CD4-positive, alpha-beta T cell treated with Interleukin-21 for 1 hour (primary cell): ENCODE results near the gene EYS.
"Not testable (repeated sequence)": the region's sequence is repeated elsewhere in the genome, so short reads cannot be mapped to it uniquely, and the experiment has no call there.

Source experiments
- DNase-seq: peaks from one replicate; pipeline ENCODE4 v3.0.0-alpha.2; 2020

EYS gene

DNA sequence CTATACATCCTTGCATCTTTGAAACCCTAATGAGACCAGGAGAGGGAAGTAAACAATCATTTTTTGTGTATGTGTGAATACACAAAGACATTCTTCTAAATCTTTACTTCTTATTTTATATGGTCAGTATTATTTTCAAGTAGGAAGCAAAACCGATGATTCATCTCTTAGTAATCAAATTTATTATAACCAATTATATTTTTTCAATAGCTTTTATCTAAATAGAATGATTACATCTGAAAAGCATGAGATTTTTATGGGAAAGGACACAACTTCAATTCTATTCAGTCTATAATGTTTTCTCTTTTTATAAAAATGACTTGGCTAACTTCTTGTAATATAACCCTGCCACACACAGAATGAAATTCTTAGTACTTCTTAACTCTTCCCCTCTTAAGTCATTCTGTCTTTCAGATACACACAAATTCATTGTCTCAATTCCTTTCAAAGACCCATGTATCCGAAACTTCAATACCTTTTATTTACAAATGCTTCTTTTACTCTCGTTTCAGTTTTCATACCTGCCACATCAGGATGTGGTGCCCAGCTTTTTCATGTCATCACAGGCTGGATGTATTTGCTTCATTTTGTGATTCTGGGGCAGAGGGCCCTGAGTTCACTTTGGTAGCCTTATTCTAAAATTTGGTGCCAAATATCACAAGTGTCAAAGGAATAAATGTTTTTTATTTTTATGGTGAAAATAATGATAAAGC, 1844.4 kb downstream of the EYS start:
- no peak for DNase-seq

DNA sequence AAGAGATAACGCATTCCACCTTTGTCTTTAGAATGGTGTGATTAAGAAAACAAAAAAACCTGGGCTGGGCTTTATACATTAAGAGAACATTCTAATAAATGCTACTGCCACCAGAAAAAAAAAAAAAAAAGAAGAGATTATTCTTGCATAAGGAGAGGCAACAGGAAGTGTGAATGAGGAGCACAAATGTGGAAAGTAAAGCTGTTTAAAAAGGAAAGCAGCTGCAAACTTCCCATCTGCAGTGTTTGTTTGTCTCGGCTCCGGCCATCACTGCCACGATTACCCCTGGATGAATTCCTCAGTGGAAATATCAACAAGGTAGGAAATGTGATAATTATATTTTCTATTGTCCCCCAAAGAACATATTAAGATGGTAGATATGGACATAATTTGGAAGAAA, 1847.5 kb downstream of the EYS start:
- no peak for DNase-seq

DNA sequence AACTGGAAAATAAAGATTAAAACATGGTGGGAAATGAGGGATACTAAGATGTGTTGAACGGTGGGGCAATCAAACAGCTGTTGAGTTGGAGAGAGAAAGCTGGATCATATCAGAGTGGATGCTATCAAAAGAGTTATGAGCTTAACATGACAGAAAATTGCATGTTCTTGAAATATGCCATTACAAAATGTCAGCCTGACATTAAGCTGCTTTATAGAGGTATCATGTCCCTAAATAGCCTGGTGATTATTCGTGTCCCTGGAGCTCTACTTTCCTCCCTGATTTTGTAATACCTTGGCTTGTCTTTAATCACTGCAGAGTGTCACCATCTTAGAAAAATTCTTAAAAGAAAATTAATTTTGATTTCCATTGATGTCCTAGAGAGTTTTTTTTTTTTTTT, 1848.3 kb downstream of the EYS start:
- DNase-seq: no peak

DNA sequence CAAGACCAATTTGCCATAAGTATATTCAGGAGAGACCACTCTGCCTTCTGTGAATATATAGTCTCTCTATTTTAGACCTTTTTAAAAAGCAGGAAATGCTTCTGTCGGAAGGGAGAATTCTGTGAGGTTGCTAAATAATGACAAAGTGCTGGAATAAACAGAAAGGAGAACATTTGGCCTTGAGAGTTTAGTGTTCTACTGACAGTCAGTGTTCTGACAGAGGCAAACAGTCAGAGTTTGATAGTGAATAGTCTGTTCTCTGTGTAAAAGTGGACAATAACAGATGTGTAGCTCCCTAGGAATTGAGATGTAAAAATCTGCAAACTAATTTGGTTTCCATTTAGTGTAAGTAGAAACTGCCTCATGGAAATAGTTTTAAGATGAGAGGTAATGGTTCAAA, 1850.8 kb downstream of the EYS start:
- DNase-seq: no peak

DNA sequence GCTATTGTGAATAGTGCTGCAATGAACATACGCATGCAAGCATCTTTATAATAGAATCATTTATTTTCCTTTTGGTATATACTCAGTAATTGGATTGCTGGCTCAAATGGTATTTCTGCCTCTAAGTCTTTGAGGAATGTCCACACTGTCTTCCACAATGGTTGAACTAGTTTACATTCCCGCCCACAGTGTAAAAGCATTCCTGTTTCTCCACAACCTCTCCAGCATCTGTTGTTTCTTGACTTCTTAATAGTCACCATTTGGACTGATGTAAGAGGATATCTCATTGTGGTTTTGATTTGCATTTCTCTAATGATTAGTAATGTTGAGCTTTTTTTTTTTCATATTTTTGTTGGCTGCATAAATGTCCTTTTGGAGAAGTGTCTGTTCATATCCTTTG, 1862.7 kb downstream of the EYS start:
- DNase-seq: no peak

DNA sequence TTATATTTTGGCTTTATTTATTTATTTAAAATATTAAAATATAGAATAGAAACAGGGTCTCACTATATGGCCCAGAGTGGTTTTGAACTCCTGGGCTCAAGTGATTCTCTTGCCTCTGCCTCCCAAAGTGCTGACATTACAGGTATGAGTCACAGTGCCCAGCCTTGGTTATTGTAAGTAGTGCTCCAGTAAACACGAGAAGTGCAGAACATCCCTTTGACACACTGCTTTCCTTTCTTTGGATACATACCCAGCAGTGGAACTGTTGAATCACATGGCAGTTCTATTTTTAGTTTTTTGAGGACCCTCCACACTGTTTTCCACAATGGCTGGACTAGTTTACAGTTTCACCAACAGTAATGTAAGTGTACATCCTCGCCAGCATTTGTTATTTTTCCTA, 1867.5 kb downstream of the EYS start:
- DNase-seq: no peak

DNA sequence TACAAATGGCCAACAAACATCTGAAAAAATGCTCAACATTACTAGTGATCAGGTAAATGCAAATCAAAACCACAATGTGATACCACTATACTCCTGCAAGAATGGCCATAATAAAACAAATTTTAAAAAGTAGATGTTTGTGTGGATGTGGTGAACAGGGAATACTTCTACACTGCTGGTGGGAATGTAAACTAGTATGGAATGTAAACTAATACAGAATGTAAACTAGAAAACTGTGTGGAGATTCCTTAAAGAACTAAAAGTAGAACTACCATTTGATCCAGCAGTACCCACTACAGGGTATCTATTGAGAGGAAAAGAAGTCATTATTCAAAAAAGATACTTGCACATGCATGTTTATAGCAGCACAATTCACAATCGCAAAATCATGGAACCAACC, 1878.3 kb downstream of the EYS start:
- not testable (repeated sequence) for DNase-seq

DNA sequence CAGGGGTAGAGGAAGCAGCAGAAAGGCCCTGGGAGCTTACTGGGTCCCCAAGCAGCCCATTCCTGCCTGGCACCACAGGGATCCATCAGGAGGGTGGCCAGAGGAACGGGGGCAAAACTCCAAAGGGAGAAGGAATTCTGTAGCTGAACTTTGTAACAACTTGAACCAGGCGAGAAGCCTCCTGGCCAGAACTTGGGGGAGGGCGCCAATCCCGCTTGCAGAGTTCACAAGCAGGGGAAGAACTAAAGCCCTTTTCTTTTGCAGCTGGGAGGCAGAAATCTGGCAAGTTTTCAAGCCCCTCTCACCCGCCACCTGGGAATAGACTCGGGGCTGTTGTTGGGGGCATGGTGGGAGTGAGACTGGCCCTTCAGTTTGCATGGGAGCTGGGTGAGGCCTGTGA, 1882.3 kb downstream of the EYS start:
- no peak for DNase-seq

DNA sequence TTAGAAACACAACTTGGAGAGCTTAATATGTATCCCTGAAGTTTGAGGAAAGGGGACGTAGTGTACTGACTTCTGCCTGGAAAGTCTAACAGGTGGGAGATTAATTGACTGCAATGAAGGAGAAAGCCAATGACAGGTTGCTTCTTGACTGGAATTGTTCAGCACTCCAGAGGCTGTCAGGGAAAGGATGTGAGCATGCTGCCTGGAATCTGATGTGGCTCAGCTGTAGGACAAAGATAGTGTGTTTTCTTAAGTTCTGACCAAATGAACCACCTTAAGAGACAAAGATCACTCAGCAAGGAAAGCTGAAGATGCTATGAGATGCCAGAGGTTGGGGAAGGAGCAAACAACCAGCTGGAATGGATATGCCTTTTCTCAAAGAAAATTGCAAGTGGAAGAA, 1885.6 kb downstream of the EYS start:
- DNase-seq: no peak

DNA sequence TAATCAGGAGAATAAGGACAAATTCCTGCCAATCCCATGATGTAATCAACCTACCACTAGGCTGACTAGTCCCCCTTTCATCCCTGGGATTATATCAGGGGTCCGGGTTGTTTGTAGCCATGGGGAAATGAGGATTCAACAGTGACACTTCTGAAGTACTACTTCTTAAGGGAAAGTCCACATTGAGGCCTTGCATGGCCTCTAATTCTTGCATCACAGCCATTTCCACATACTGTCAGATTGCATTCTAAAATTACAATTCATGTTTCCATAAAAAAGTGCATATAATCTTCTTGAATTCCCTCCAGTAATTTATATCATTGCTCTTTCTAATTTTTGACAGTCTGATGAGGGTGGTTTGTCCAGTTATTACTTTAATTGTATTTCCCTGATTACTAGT, 1887.2 kb downstream of the EYS start:
- DNase-seq: no peak

DNA sequence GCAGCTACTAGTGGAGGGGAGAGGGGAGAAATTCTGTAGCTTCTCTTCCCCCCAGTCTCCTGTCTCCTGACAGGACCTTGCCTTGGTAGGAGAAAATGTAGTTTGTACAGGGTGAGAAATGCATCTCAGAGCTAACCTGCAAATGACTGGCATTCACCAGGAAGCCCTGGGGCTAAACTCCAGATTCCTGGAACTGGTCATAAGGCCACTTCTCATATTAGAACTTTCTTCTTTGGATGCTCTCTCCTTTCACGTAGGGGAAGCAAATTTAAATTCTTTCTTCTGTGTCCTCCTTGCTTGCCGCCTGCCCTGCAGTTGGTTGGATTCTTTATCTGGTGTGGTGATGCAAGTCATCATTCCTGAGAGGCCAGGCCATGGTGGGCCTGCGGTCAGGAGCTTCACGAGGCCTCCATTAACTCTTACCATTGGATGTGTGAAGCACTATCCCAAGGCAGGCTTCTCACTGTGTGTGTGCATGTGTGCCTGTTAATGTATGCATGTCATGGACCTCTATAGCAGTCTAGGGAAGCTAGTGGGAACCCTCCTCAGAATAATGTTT, 1889.5 kb downstream of the EYS start:
- DNase-seq: no peak

DNA sequence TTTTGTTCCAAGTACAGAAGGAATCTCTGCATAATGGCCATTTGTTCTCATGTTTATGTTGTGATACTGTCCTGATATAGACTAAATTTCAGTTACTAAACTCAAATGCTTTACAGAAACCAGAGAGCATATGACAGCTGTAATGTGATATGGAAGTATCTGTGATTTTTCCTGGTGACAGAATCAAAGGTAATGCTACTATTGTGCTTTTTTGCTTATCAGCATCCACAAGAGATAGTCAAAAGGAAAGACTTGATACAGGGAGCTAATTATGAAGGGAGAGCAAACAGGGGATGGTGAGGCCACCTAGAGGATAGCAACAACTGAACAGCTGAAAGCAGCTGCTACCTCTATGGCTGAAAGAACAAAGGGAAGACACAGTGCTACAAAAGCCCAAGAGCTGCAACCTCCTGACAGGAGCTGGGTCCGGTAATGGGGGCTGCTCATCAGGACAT, 1890.0 kb downstream of the EYS start:
- DNase-seq: no peak

DNA sequence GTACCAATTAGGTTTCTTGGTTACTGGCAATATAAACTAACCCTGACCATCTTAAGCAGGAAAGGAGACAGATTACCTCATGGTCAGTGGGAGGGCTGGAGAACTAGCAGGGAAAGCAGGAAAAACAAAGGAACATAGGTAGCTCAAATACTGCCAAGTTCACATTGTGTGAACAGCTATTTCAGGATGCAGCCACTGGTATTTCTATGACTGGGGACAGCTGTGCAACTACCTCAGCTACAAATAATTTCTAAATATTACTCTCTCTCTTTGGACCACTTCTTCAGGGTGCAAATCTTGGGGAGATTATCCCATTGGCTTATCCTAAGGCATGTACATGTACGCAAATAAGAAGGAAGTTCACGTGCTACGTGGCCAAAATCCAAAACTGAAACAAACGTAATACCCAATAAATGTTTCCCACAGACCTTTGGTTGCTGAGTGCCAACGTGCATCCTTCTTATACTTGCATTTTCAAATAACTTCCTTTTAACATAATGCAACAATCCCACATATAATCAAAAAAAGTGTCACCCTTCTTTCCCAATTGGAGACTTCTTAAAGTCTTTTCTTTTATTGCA, 1890.5 kb downstream of the EYS start:
- DNase-seq: no peak

DNA sequence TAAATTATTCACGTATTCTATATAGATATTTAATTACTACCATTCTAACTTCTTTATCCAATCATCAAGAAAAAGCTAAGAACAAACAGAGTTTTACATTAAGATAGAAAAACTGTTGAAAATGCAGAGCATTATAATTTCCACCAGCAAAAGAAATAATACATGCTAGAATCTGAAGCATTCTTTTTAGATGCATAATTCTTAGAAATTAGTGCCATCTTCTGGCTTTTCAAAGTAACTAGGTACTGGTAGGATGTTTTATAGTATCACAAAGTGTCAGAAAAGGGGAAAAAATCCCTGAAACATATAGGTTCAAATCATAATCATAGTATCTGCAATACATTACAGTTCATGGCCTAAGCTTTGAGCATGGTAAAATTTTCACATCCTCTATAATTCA, 1892.6 kb downstream of the EYS start:
- DNase-seq: no peak

DNA sequence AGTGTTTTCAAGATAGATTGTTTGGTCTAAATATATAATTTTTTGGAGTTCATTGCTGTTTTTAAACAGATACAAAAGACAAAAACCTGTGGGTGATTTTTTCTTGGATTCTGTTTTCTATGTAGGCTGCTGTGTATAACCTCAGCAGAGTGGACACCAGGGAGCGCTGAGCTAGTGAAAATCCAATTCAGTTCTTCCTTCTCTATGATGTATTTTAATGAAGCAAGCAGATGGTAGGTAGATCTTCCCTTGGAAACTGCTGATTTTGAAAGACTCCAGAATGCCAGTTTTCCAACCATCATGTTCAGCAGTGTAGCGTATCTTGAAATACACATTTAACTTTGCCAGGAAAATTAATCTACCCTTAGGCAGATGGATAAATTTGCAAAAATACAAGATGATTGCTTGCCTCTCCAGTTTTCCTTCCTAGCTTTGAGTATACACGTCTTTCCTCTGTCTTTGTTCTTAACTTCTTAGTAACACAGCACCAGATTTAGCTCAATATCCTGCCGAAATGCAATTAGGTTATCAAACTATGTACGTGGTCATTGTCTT, 1893.4 kb downstream of the EYS start:
- no peak for DNase-seq

DNA sequence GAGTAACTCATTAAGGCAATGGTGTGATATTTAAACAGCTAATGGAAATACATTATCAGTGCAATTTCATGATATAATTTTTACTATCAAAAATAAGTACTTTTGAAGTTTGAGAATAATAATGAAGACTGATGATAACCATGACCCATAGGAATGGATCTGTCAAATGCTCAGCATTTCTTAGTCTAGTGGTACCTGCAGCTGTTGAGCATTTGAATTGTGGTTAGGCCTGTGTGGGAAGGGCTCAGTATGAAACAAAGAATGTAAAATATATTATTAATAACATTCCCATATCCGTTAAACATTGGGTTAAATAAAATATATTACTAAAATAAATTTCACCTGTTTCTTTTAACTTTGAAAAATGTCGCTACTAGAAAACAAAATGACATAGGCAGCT, 1898.5 kb downstream of the EYS start:
- DNase-seq: no peak

DNA sequence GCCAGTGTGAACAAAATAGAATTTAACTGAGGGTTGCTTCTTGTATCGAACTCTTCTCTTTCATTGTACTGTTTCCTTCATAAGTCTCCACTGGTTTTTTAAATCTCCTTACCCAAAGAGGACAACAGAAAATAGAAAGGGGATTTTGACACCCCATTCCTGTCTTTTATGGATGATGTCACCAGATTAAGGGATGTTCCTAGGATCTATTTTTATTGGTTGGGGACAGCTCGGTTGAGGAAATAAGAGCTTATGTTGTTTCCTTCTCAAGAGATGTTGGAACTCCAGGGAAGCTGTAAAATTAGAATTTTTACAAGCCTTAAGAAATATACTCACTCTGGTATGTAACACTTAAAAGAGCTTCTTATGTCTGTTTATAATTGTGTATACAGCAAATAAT, 1900.0 kb downstream of the EYS start:
- DNase-seq: no peak

DNA sequence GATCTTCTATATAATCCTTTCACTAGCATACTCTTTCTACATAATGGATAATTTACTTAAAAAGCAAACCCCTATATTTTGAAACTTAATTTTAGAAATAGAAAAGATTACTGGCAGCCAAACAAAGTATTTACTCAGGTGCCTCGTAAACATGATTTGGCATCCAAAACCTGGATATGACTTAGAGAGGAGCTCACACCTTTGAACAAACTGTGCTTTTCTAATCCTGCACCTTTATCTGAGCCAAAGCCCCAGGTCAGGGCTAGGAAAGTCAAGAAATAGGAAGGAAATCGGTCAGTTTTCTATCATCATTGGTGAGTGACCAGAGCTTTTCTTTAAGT, 1900.5 kb downstream of the EYS start:
- DNase-seq: no peak

DNA sequence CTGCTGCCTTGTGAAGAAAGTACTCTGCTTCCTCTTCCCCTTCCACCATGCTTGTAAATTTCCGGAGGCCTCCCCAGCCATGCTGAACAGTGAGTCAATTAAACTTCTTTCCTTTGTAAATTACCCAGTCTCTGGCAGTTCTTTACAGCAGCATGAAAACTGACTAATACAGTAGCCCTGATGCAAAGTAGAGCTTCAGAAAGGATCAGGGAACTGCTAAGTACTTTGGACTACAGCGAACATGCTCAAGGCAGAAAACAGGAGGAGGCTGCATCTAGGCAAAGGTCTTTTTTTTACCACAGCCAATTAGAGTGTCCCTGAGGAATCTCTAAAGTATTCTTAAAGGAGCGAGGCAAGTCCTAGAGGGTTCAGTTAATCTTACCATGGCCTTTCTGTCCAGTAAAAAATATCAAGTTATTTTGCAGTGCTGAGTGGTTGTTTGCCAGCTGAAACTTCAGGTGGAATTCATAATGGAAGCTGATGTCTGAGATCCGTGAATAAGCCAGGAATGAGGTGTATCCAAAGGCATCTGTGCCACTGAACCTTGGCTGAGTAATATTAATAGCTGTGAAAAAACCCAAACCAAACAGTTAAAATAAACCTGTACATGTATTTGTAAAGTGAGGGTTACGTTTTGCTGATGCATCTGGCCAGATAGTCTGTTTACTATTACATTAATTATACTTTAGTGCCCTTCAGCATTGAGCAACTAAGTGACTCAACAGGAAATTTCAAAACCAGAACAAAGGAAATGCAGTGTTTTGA, 1901.0 kb downstream of the EYS start:
- DNase-seq: no peak

DNA sequence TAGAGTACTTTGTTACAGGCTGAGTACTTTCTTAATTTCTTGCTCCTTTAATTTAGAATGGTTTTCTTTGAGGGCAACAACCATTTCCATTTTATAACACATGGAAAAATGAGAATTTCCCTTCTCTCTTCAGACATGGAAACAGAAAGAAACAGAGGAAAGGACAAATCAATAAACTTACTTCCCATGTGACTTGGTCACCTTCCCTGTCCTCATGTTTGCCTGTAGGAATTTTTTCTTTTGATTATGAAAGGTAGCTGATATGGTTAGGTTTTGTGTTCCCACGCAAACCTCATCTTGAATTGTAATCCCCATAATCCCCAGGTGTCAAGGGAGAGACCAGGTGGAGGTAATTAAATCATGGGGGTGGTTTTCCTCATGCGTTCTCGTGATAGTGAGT, 1901.7 kb downstream of the EYS start:
- no peak for DNase-seq

DNA sequence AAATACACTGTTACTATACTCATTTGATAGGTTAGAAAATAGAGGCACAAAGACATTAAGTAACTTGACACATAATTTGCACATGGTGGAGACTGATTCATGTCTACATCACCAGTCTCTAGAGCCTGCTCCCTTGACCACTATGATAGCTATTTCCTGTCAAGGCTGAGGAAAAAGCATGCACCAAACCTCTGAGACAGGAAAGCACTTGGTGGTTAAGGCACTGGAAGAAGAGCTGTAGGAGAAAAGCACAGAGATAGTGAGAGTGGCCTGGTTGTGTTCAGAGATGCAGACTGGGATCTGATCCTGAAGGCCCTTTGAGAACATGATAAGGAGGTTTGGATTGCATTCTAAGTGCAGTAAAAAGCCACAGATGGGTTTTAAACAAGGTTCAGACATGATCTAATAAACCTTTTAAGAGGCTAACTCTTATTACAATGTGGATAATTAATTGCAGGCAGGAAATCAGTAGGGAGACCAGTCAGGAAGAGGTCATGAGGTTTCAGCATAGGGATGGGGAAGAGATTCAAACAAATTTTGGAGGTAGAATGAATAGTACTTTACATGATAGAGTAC, 1902.6 kb downstream of the EYS start:
- DNase-seq: no peak

DNA sequence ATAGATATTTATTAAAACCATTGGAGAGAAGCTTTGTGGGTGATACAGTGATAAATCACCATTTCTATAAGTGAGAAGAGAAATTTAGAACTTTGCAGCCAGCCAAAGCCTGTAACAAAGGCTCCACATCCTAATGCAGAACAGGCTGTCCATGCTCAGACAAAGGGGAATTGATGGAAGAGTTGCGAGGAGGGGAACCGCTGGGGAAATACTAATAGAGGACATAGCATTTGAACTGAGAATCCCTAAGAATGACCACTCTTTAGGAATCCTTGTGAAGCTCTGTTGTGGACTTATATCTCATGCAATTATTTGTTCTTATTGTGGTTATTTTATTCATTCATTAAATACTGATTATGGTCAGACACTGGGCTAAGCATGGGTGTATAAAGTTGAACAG, 1903.7 kb downstream of the EYS start:
- no peak for DNase-seq

DNA sequence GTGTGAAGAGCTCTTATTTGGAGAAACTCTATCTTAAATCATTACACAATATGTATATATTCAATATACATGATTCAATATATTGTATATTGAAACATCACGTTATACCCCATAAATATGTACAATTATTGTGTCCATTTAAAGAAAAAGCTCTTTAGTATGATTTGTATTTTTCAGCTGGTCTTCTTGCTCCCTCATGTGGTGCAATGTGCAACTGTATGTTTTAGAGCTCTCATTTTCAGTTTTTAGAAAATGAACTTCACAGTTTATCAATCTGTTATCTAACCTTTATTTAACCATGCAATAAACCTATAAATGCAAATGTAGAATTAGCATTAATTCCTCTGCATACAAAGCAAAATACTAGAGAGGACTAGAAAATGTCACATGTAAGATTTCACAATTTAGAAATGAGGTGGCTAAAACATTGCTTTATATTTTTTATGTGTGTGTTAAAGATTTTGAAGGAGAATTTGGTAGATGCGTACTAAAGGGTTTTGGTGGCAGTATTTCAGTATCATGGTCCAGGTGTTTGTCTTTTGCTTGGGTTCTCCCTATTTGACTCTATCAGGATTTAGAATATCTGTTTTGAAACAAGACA, 1904.3 kb downstream of the EYS start:
- DNase-seq: no peak
